IMR-90 (cell line): ENCODE measurements around the gene KRTAP5-5. TPM values are rescaled to one million over a fixed set of nuclear protein-coding genes. Genes with fewer than 3 reads are reported as not detected.

Experiments used
- ATAC-seq: fragments of 200-7000 bp; cut with Tn5 transposase; 2 replicates; pipeline ENCODE4 v1.9.1; 2020; ENCODE audit warnings: low read depth, mild to moderate bottlenecking, moderate library complexity
- BruUV-seq: library from RNA; stranded (reverse); fragments of 400-500 nt; replicated peaks from 2 replicates; lab custom pipeline; 2021; lab: Mats Ljungman, UMichigan
- CTCF ChIA-PET: fragments of 300-600 bp; formaldehyde crosslinking; extraction: SDS; loops from one replicate; lab custom pipeline; 2021; ENCODE audit warnings: antibody characterized with exemption; lab: Yijun Ruan, JAX
- POLR2A ChIA-PET: fragments of 300-600 bp; sonication (Branson Sonifier 250); formaldehyde crosslinking; loops from one replicate; lab custom pipeline; 2022; ENCODE audit warnings: antibody characterized with exemption; ENCODE audit not compliant: unreplicated experiment; lab: Charles Lee
- DNase-seq: peaks from one replicate; pipeline ENCODE4 v3.0.0; 2013
- H2AFZ ChIP-seq: replicated peaks from 2 replicates; pipeline ENCODE3; 2013; ENCODE audit warnings: low read length, mild to moderate bottlenecking; ENCODE audit not compliant: poor library complexity
- H2AK5ac ChIP-seq: 2 replicates; pipeline ENCODE4 v1.6.1; 2013; ENCODE audit warnings: low read depth, low read length, inconsistent platforms
- H2AK9ac ChIP-seq: replicated peaks from 2 replicates; pipeline ENCODE3; 2013; ENCODE audit warnings: mild to moderate bottlenecking, low read depth, low read length, moderate library complexity; ENCODE audit not compliant: poor library complexity
- H2BK120ac ChIP-seq: 2 replicates; pipeline ENCODE4 v1.6.1; 2013; ENCODE audit warnings: low read depth, low read length, inconsistent platforms
- H2BK15ac ChIP-seq: 3 replicates; pipeline ENCODE4 v1.6.1; 2013; ENCODE audit warnings: low read depth, low read length, inconsistent platforms
- H2BK20ac ChIP-seq: 2 replicates; pipeline ENCODE4 v1.6.1; 2013; ENCODE audit warnings: low read depth, mild to moderate bottlenecking, inconsistent platforms, low read length, moderate library complexity
- H2BK5ac ChIP-seq: 2 replicates; pipeline ENCODE4 v1.6.1; 2013; ENCODE audit warnings: mild to moderate bottlenecking, low read depth, low read length, inconsistent platforms; ENCODE audit not compliant: poor library complexity, severe bottlenecking
- H3K14ac ChIP-seq: replicated peaks from 2 replicates; pipeline ENCODE4 v1.6.1; 2013; ENCODE audit warnings: low read depth, low read length, inconsistent platforms
- H3K18ac ChIP-seq: 2 replicates; pipeline ENCODE4 v1.6.1; 2013; ENCODE audit warnings: low read depth, low read length, control low read depth
- H3K23ac ChIP-seq: 2 replicates; pipeline ENCODE4 v1.6.1; 2013; ENCODE audit warnings: low read depth, low read length, inconsistent platforms
- H3K27ac ChIP-seq: 2 replicates; pipeline ENCODE4 v1.5.1; 2013; ENCODE audit warnings: mild to moderate bottlenecking, control low read depth, low read length; ENCODE audit not compliant: insufficient read depth
- H3K27me3 ChIP-seq: 2 replicates; pipeline ENCODE4 v1.6.1; 2013; ENCODE audit warnings: low read length; ENCODE audit not compliant: control insufficient read depth, insufficient read depth
- H3K36me3 ChIP-seq: 2 replicates; pipeline ENCODE4 v1.6.1; 2013; ENCODE audit warnings: low read length, mixed read lengths; ENCODE audit not compliant: control insufficient read depth, insufficient read depth
- H3K4ac ChIP-seq: 2 replicates; pipeline ENCODE4 v1.6.1; 2013; ENCODE audit warnings: low read depth, low read length, inconsistent platforms
- H3K4me1 ChIP-seq: 2 replicates; pipeline ENCODE4 v1.6.1; 2013; ENCODE audit warnings: low read length, mixed read lengths; ENCODE audit not compliant: control insufficient read depth, insufficient read depth
- H3K4me2 ChIP-seq: 2 replicates; pipeline ENCODE4 v1.6.1; 2013; ENCODE audit warnings: low read depth, mild to moderate bottlenecking, control low read depth, low read length, moderate library complexity
- H3K4me3 ChIP-seq: 2 replicates; pipeline ENCODE4 v1.5.1; 2013; ENCODE audit warnings: low read depth, mild to moderate bottlenecking, control low read depth, low read length, moderate library complexity; ENCODE audit not compliant: insufficient read depth
- H3K56ac ChIP-seq: 2 replicates; pipeline ENCODE4 v1.6.1; 2013; ENCODE audit warnings: low read length, inconsistent platforms; ENCODE audit not compliant: insufficient read depth; ENCODE audit errors: extremely low read depth
- H3K79me1 ChIP-seq, 2 experiments: 2 replicates each; pipeline ENCODE4 v1.6.1; 2013; ENCODE audit warnings: low read length in 2 of 2, inconsistent platforms in 1 of 2, low read depth in 1 of 2
- H3K9ac ChIP-seq: 2 replicates; pipeline ENCODE4 v1.6.1; 2013; ENCODE audit warnings: low read depth, low read length, control low read depth
- H3K9me1 ChIP-seq: 2 replicates; pipeline ENCODE4 v1.6.1; 2013; ENCODE audit warnings: low read length, inconsistent platforms; ENCODE audit not compliant: insufficient read depth
- H3K9me3 ChIP-seq: 2 replicates; pipeline ENCODE4 v1.6.1; 2013; ENCODE audit warnings: low read length; ENCODE audit not compliant: control insufficient read depth, insufficient read depth
- H4K20me1 ChIP-seq: 2 replicates; pipeline ENCODE4 v1.6.1; 2013; ENCODE audit warnings: low read length, inconsistent platforms; ENCODE audit not compliant: insufficient read depth
- H4K5ac ChIP-seq: 2 replicates; pipeline ENCODE4 v1.6.1; 2013; ENCODE audit warnings: mild to moderate bottlenecking, low read depth, low read length, control low read depth
- H4K8ac ChIP-seq, 2 experiments: 2 replicates each; pipeline ENCODE4 v1.6.1; 2013; ENCODE audit warnings: low read depth in 2 of 2, low read length in 2 of 2, control low read depth in 1 of 2, inconsistent platforms in 1 of 2
- H4K91ac ChIP-seq: 2 replicates; pipeline ENCODE4 v1.6.1; 2013; ENCODE audit warnings: low read depth, low read length, inconsistent platforms; ENCODE audit not compliant: insufficient read depth
- MAZ ChIP-seq: IDR thresholded peaks from 2 replicates; pipeline ENCODE4 v1.6.1; 2012; ENCODE audit warnings: low read depth, mild to moderate bottlenecking, low read length, improper control_type of control experiment, moderate library complexity, borderline replicate concordance
- RAD21 ChIP-seq: IDR thresholded peaks from 2 replicates; pipeline ENCODE4 v1.6.1; 2012; ENCODE audit warnings: low read length, improper control_type of control experiment
- RCOR1 ChIP-seq: IDR thresholded peaks from 2 replicates; pipeline ENCODE4 v1.6.1; 2012; ENCODE audit warnings: mild to moderate bottlenecking, low read length, improper control_type of control experiment; ENCODE audit not compliant: insufficient replicate concordance
- SMC3 ChIP-seq: fragments of 150-350 bp; IDR thresholded peaks from 2 replicates; pipeline ENCODE4 v1.6.1; 2016; ENCODE audit warnings: low read depth, mild to moderate bottlenecking, antibody characterized with exemption, low read length, moderate library complexity
- WGBS, 2 experiments: methylation state at CpG; one replicate each; pipeline versions ENCODE4 v1.1.5 to v1.1.7; 2013; ENCODE audit warnings: missing lambda C conversion rate in 2 of 2; ENCODE audit not compliant: insufficient read length in 1 of 2; ENCODE audit errors: extremely low coverage in 2 of 2; 5-methylcytosine and 5-hydroxymethylcytosine counted together
- dilution Hi-C: fragments of 300-500 bp; cut with HindIII; formaldehyde crosslinking; loops from one replicate; pipeline ENCODE4 v1.14.3; 2018; ENCODE audit warnings: low sequenced_read_pairs; ENCODE audit not compliant: unreplicated experiment
- in situ Hi-C: fragments of 300-500 bp; cut with MboI; formaldehyde crosslinking; loops from 3 replicates; pipeline ENCODE4 v1.14.3; 2019; ENCODE audit warnings: low sequenced_read_pairs, inconsistent platforms, mixed read lengths
- intact Hi-C: fragments of 100-400 bp; cut with micrococcal nuclease; formaldehyde crosslinking; loops from 2 replicates; pipeline ENCODE4 v1.10.0; 2022
- polyA plus RNA-seq, 3 experiments: library from polyadenylated mRNA; depleted of rRNA; stranded (reverse); fragments of >200 nt; gene quantifications; 2 replicates each; pipeline ENCODE4 v1.2.3, GENCODE V29; 2012; ENCODE audit warnings: low replicate concordance in 1 of 3
- total RNA-seq: library from RNA; depleted of rRNA; stranded (reverse); fragments of >200 nt; gene quantifications from 2 replicates; pipeline ENCODE4 v1.2.3, GENCODE V29; 2012
- TF ChIP-seq, protein P1 (sequence below): conservative IDR thresholded peaks from 2 replicates; pipeline ENCODE4 v1.5.1; 2012; ENCODE audit warnings: mild to moderate bottlenecking, low read depth, low read length, improper control_type of control experiment

Gene KRTAP5-5
- total and polyA plus RNA-seq, 2 of the 4 experiments (the other 2 are of a cell fraction), result not detected

DNA sequence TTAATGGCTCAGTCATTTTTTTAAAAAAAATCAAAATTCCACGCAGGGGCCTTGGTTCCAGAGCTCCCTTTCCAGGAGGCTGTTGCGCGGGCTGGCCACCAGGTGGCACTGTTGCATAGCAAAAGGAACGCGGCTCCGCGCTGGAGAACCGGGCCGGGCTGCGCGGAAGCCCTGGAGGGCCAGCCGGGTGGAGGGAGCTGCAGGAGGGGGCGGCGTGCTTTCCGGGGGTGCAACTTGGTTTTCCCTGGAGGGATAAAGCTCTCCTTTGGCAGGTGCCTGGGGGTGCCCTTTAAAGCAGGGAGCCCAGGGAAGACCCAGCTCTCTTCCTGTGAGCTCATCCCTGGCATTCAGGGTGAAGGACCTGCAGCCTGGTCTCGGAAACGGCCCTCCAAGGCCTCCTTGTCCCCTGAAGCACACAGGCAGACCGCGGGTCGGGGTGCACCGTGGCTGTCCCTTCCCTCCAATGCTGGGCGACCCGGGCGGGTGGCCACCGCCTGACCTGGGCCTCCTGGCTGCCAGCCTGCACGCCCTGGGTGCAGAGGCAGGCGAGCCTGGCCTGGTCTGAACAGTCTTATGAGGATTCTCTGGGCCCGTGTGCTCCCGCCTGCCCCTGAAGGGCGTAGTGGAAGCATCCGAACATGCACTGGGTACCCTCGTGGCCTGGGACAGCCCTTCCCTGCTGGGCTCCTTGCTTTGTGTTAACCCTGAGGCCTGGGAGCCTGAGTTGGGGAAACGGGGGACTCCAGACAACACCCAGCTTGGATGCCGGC, 23.4 kb downstream of the KRTAP5-5 start:
- peaks cover 51% of the 10 kb centered on the region for H3K27me3 ChIP-seq
- H3K4ac ChIP-seq, result no peak overlapping the region
- H3K4me1 ChIP-seq, result no peaks in the 10 kb centered on the region; the same call in 1 of the 2 replicates
- no peak overlapping the region for H3K27ac ChIP-seq
- intact Hi-C loops (loop anchor here (2.0 to 5.0 kb wide), 3 partner anchors 40 to 504 kb away; no protein-coding TSS in a partner anchor), in situ Hi-C loops (no loop called here), dilution Hi-C loops (no loop called here)
- TF ChIP-seq, protein P1, sequence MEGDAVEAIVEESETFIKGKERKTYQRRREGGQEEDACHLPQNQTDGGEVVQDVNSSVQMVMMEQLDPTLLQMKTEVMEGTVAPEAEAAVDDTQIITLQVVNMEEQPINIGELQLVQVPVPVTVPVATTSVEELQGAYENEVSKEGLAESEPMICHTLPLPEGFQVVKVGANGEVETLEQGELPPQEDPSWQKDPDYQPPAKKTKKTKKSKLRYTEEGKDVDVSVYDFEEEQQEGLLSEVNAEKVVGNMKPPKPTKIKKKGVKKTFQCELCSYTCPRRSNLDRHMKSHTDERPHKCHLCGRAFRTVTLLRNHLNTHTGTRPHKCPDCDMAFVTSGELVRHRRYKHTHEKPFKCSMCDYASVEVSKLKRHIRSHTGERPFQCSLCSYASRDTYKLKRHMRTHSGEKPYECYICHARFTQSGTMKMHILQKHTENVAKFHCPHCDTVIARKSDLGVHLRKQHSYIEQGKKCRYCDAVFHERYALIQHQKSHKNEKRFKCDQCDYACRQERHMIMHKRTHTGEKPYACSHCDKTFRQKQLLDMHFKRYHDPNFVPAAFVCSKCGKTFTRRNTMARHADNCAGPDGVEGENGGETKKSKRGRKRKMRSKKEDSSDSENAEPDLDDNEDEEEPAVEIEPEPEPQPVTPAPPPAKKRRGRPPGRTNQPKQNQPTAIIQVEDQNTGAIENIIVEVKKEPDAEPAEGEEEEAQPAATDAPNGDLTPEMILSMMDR, result peak; percentile 93
- peak; percentile 81 for TF ChIP-seq SMC3
- TF ChIP-seq RCOR1, result no peak
- peak; percentile 90 for TF ChIP-seq RAD21
- 0 out of 2 replicates have a peak, but pooled peaks have one; percentile 22 for TF ChIP-seq MAZ
- H3K79me1 ChIP-seq, result no peaks in the 10 kb centered on the region
- POLR2A ChIA-PET, result no interaction called here
- peak; percentile 29 for DNase-seq
- no peaks in the 10 kb centered on the region for H3K9me1 ChIP-seq
- 41% methylated on average over 17 of the region's 34 CpGs; no CpG with 5 or more reads in 1 of the 2 experiments for WGBS, 2 experiments
- H4K91ac ChIP-seq, result no peak overlapping the region
- H2BK5ac ChIP-seq, result no peak overlapping the region
- no peaks in the 10 kb centered on the region for H3K36me3 ChIP-seq
- H3K4me2 ChIP-seq, result no peak overlapping the region
- H3K56ac ChIP-seq, result no peak overlapping the region
- no peak overlapping the region for H4K5ac ChIP-seq
- H2AK9ac ChIP-seq, result peak overlapping the region; percentile 15
- no peak overlapping the region for H2AK5ac ChIP-seq
- peak overlapping the region; percentile 73 for H2AFZ ChIP-seq
- CTCF ChIA-PET, result interaction anchor here (0.6 to 3.0 kb wide), 17 partner anchors 9 to 504 kb away, joined by 3 to 16 read pairs (median 5); no protein-coding TSS in a partner anchor
- H3K9ac ChIP-seq, result no peak overlapping the region
- no peak overlapping the region for H3K18ac ChIP-seq
- no peak overlapping the region for H3K4me3 ChIP-seq
- ATAC-seq, result peak; percentile 97
- H2BK120ac ChIP-seq, result no peak overlapping the region
- no peak overlapping the region for H3K14ac ChIP-seq
- no TSS peak for BruUV-seq
- no peaks in the 10 kb centered on the region for H3K9me3 ChIP-seq
- no peak overlapping the region for H3K23ac ChIP-seq
- H2BK15ac ChIP-seq, result no peak overlapping the region
- H4K8ac ChIP-seq, result no peak overlapping the region
- H4K20me1 ChIP-seq, result no peaks in the 10 kb centered on the region
- no peak overlapping the region for H2BK20ac ChIP-seq
